ENCODE data around the gene LRRC34. TPM values are rescaled to one million over a fixed set of nuclear protein-coding genes. Genes with fewer than 3 reads are reported as not detected.

Gene LRRC34
- total RNA-seq = 1.1 and 1.4 TPM in 2 replicates

GRCh38 chr3:169812332-169813235 is at the start of gene LRRC34, which contains the start of gene LRRIQ4:
LRRC34 (minus strand) TSS chr3:169812904; CDS start chr3:169812548, 356 bp downstream.
LRRIQ4 (plus strand) TSS chr3:169812870; CDS start chr3:169821922, 9,052 bp downstream.

GRCh38 chr3:169772897-169773816 is 39.5 kb downstream of the LRRC34 start, which contains the start of gene MYNN:
MYNN (plus strand) TSS chr3:169773396; CDS start chr3:169774296, 900 bp downstream.

GRCh38 chr3:169769287-169770181 is 43.2 kb downstream of the LRRC34 start, which contains the start of gene ACTRT3:
ACTRT3 (minus strand) TSS chr3:169769561; CDS start chr3:169769520, 41 bp downstream.

GRCh38 chr3:169764882-169765612 is 47.7 kb downstream of the LRRC34 start, which contains the start of gene TERC:
TERC (minus strand) TSS chr3:169765060.

Other genes with a start within 250 kb of the LRRC34 start
- 3.0 and 6.7 TPM in 2 replicates for gene MECOM, start 149.2 kb downstream of the LRRC34 start, total RNA-seq
- gene TERC, start 47.8 kb downstream of the LRRC34 start, total RNA-seq = 37.7 and 59.6 TPM in 2 replicates
- gene ACTRT3, start 43.3 kb downstream of the LRRC34 start, total RNA-seq = 3.7 and 4.4 TPM in 2 replicates
- gene MYNN, start 39.5 kb downstream of the LRRC34 start, total RNA-seq = 23.8 and 23.9 TPM in 2 replicates
- gene LRRIQ4, start within 50 bp of the LRRC34 start, total RNA-seq = not detected in 2 replicates
- gene LRRC31, start 57.0 kb upstream of the LRRC34 start, total RNA-seq = not detected in 2 replicates
- not detected in 2 replicates for gene SAMD7, start 98.7 kb upstream of the LRRC34 start, total RNA-seq
- gene SEC62, start 153.9 kb upstream of the LRRC34 start, total RNA-seq = 47.1 and 98.1 TPM in 2 replicates
- 0.14 and 0.28 TPM in 2 replicates for gene GPR160, start 225.1 kb upstream of the LRRC34 start, total RNA-seq

All from smooth muscle cell of bladder (primary cell).